Adipocyte (in vitro differentiated cells): ENCODE data around the gene NCF4.

ENCODE experiments used
- DNase-seq: peaks from one replicate; pipeline ENCODE4 v3.0.0-alpha.2; 2015; ENCODE audit warnings: low read depth
- H3K27me3 ChIP-seq: replicated peaks from 2 replicates; pipeline ENCODE4 v1.7.0; 2013; ENCODE audit warnings: mild to moderate bottlenecking, low read length, moderate library complexity; ENCODE audit not compliant: control insufficient read depth, insufficient read depth
- H3K36me3 ChIP-seq: 2 replicates; pipeline ENCODE4 v1.7.0; 2013; ENCODE audit warnings: low read length, mild to moderate bottlenecking, moderate library complexity; ENCODE audit not compliant: control insufficient read depth, insufficient read depth, severe bottlenecking
- H3K4me1 ChIP-seq: 2 replicates; pipeline ENCODE4 v1.7.0; 2013; ENCODE audit warnings: mild to moderate bottlenecking, low read length, moderate library complexity; ENCODE audit not compliant: control insufficient read depth, insufficient read depth
- H3K4me3 ChIP-seq: 2 replicates; pipeline ENCODE4 v1.7.0; 2013; ENCODE audit warnings: mild to moderate bottlenecking, low read length, moderate library complexity
- H3K9ac ChIP-seq: 2 replicates; pipeline ENCODE4 v1.7.0; 2013; ENCODE audit warnings: mild to moderate bottlenecking, low read length, moderate library complexity
- H3K9me3 ChIP-seq: 2 replicates; pipeline ENCODE4 v1.7.0; 2013; ENCODE audit warnings: mild to moderate bottlenecking, low read length, moderate library complexity; ENCODE audit not compliant: control insufficient read depth

NCF4 gene

DNA sequence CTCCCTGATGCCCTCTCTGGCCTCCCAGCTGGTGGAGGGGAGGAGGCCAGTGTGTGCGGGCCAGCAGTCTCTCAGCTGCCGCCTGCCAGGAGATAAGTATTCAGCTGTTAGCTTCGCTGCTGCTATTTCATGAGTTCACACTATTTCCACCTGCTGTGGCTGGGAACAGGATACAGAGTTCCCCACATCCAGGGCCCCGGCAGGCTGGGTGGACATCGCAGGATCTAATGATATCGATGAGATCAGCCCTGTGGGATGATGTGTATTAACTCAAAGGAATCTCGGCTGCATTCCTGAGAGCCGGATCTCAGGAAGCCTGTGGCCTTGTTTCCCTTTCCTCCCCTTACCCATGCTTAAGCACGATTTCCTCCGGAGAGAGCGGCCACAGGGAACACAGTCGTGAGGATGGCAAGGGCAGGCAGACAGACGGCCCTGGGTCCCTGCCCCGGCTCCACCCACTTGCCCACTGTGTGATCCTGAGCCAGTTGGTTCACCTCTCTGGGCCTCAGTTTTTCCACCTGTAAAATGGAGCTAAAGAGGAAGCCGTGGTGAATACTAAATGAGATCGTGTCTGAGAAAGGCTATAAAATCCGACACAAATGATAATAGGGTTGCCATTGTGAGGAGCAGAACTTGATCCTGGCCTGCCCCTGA, 37.5 kb upstream of the NCF4 start:
- Histone ChIP-seq H3K9ac (no peak overlapping the region), H3K4me3 (no peak overlapping the region), H3K4me1 (no peaks in the 10 kb centered on the region), H3K27me3 (peaks cover 85% of the 10 kb centered on the region), H3K36me3 (no peaks in the 10 kb centered on the region), H3K9me3 (no peaks in the 10 kb centered on the region)
- no peak for DNase-seq

DNA sequence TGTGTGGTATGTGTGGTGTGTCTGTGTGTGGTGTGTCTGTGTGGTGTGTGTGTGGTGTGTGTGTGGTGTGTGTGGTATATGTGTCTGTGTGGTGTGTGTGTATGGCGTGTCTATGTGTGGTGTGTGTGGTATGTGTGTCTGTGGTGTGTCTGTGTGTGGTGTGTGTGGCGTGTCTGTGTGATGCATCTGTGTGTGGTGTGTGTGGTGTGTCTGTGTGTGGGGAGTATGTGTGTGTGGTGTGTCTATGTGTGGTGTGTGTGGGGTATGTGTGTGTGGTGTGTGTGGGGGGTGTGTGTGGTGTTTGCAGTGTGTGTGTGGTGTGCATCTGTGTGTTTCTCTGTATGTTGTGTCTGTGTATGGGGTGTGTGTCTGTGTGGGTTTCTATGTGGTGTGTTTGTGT, 36.2 kb upstream of the NCF4 start:
- peaks cover 77% of the 10 kb centered on the region for H3K27me3 ChIP-seq
- no peak overlapping the region for H3K4me3 ChIP-seq
- no peaks in the 10 kb centered on the region for H3K36me3 ChIP-seq
- no peaks in the 10 kb centered on the region for H3K9me3 ChIP-seq
- DNase-seq, result no peak
- no peak overlapping the region for H3K9ac ChIP-seq
- no peaks in the 10 kb centered on the region for H3K4me1 ChIP-seq

DNA sequence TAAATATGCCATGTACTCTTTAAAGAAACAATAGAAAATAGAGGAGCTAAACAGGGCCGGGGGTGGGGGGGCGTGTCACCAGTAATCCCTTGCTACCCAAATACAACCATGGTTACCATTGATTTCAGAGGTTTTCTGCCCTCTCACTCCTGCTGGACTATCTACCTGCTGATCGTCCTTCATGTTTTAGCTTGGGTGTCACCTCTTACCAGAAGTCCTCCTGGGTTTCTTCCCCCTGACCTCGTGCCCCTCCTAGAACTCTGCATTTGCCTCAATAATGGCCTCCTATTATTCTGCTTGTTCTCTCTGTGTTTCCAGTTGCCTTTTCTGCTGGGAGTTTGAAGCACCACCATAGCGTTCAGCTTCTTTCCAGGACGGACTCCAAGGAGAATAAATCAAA, 34.5 kb upstream of the NCF4 start:
- no peak for DNase-seq
- Histone ChIP-seq H3K36me3 (no peaks in the 10 kb centered on the region), H3K9me3 (no peaks in the 10 kb centered on the region), H3K9ac (no peak overlapping the region), H3K4me3 (no peak overlapping the region), H3K27me3 (peaks cover 77% of the 10 kb centered on the region), H3K4me1 (no peaks in the 10 kb centered on the region)

DNA sequence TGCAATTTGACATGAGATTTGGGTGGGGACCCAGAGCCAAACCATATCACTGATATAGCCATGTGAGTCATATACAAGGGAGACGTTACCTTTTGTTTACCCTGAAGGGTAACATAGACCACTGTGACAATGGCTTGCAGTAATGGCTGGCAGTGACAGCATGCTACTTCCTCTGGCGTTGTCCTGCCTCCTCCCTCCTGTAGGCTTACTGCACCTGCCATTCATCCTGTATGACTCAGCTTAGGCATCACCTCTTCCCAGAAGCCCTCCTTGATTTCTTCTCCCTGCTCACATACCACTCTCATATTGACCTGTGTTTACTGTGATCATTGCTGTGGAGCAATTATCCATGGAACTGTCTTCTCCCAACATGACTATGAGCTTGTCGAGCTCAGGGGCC, 32.0 kb upstream of the NCF4 start:
- H3K36me3 ChIP-seq, result no peaks in the 10 kb centered on the region
- no peak overlapping the region for H3K9ac ChIP-seq
- DNase-seq, result no peak
- no peaks in the 10 kb centered on the region for H3K4me1 ChIP-seq
- H3K27me3 ChIP-seq, result peaks cover 75% of the 10 kb centered on the region
- H3K4me3 ChIP-seq, result no peak overlapping the region
- H3K9me3 ChIP-seq, result no peaks in the 10 kb centered on the region

DNA sequence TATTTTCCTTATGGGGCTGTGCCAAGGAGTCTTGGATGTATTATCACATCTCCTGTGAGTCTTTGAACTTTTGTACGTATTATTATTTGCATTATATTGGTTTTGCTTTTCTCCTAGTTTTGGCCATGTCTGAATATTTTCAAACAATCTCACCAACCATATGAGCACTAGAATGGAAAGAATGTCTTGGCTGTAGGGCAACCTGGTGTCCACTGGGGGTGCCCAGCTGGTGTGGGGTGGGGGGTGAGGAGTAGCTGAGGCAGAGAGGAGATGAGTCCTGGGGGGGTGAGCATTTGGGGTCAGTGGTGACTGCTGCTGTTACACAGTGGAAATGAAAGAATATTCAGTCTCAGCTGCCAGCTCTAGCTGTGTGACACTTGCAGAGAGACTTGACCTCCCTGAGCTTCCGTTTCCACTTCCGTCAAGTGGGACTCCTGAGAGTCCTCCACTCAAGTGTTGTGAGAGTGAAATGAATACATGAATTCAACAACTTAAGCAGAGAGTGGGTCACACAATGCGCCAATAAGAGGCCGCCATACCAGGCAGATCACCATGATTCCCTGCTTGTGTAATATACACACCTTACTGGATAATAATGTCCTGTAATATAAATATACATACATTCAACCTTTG, 31.3 kb upstream of the NCF4 start:
- H3K27me3 ChIP-seq, result peaks cover 69% of the 10 kb centered on the region
- no peak overlapping the region for H3K4me3 ChIP-seq
- no peak for DNase-seq
- no peaks in the 10 kb centered on the region for H3K36me3 ChIP-seq
- no peaks in the 10 kb centered on the region for H3K9me3 ChIP-seq
- H3K9ac ChIP-seq, result no peak overlapping the region
- H3K4me1 ChIP-seq, result no peaks in the 10 kb centered on the region

DNA sequence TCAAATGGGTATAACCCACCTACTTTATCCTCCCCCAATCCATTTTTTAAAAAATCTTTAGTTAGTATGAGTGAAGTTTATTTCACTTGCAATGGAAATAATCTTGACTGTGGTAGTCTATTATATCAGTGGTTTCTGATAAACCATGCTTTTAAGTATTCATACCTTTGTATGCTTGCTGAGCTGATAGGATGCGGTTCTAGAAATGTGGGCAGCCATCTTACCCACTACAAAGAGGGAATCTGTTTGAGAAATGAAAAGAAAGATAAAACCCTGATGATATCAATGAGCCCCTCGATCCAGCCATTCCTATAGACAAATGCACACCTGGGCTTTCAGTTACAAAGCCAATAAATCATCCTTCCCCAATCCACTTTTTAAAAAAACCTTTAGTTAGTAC, 30.2 kb upstream of the NCF4 start:
- DNase-seq, result no peak
- Histone ChIP-seq H3K4me1 (no peaks in the 10 kb centered on the region), H3K9ac (no peak overlapping the region), H3K27me3 (peaks cover 69% of the 10 kb centered on the region), H3K9me3 (no peaks in the 10 kb centered on the region), H3K4me3 (no peak overlapping the region), H3K36me3 (no peaks in the 10 kb centered on the region)

DNA sequence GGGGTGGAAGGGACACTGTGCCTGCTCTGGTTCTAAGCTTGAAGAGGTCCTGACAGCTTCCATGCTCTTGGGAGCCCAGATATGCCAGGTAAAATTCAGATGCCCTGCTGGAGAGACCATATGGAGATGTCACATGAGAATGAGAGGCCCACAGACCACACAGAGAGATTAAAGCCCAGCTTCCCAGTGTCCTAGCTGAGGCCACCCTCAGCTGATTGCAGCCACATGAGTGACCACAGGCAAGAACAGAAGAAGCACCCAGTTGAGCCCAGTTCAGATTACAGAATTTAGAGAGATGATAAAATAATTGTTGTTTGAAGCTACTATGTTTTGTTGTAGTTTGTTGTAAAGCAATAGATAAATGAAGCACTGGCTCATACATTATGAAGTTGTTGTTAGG, 29.6 kb upstream of the NCF4 start:
- Histone ChIP-seq H3K9me3 (no peaks in the 10 kb centered on the region), H3K4me1 (no peaks in the 10 kb centered on the region), H3K27me3 (peaks cover 64% of the 10 kb centered on the region), H3K4me3 (no peak overlapping the region), H3K9ac (no peak overlapping the region), H3K36me3 (no peaks in the 10 kb centered on the region)
- no peak for DNase-seq

DNA sequence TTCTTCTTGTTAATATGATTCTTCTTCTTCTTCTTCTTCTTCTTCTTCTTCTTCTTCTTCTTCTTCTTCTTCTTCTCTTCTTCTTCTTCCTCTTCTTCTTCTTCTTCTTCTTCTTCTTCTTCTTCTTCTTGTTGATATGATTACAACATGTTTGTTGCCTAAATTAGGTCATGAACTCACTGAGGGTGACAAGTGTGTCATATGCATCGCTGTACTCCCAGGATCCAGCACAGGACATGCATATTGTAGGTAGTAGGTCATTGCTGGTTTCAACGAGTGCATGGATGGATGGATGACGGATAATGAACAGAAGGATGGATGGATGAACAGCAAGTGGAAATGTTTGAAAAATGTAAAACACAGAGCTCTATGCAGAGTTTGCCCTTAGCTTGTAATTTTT, 29.1 kb upstream of the NCF4 start:
- H3K27me3 ChIP-seq, result peaks cover 59% of the 10 kb centered on the region
- no peak overlapping the region for H3K9ac ChIP-seq
- H3K4me1 ChIP-seq, result no peaks in the 10 kb centered on the region
- no peak for DNase-seq
- no peaks in the 10 kb centered on the region for H3K36me3 ChIP-seq
- no peaks in the 10 kb centered on the region for H3K9me3 ChIP-seq
- H3K4me3 ChIP-seq, result no peak overlapping the region

DNA sequence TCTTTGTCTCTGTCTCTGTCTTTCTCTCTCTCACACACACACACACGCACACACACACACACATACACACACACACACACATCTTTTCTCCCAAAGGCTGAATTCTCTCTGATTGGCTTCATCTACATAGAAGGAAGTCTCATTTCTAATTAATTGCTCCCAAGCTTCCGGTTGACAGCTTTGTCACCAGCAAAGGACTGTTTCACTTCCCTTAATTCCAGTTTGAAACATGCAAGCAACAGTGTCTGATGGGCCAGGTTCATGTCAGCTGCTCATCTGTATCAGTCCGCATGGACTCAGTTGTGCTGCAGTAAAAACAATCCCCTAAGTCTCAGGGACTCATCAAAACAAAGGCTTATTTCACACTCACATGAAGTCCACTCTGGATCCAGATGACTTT, 27.7 kb upstream of the NCF4 start:
- Histone ChIP-seq H3K4me1 (no peaks in the 10 kb centered on the region), H3K9ac (no peak overlapping the region), H3K9me3 (no peaks in the 10 kb centered on the region), H3K27me3 (peaks cover 47% of the 10 kb centered on the region), H3K36me3 (no peaks in the 10 kb centered on the region), H3K4me3 (no peak overlapping the region)
- no peak for DNase-seq

DNA sequence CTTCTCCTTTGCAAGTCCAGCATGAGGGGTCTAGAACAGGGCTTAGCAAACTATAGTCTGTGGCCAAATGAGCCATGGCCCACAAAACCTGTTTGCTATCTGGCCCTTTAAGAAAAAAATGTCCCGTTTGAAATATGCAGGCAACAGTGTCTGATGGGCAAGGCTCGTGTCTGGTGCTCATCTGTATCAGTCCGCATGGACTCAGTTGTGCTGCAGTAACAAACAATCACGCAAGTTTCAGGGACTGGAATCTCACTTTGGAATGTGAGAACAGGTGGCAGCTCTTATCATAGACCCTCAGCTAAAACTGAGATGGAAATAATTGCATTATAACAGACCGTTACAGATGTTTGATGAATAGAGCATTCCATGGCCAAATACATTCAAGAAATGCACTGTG, 24.9 kb upstream of the NCF4 start:
- Histone ChIP-seq H3K36me3 (no peaks in the 10 kb centered on the region), H3K4me1 (no peaks in the 10 kb centered on the region), H3K9ac (no peak overlapping the region), H3K4me3 (no peak overlapping the region), H3K27me3 (peaks cover 32% of the 10 kb centered on the region), H3K9me3 (no peaks in the 10 kb centered on the region)
- DNase-seq, result no peak

DNA sequence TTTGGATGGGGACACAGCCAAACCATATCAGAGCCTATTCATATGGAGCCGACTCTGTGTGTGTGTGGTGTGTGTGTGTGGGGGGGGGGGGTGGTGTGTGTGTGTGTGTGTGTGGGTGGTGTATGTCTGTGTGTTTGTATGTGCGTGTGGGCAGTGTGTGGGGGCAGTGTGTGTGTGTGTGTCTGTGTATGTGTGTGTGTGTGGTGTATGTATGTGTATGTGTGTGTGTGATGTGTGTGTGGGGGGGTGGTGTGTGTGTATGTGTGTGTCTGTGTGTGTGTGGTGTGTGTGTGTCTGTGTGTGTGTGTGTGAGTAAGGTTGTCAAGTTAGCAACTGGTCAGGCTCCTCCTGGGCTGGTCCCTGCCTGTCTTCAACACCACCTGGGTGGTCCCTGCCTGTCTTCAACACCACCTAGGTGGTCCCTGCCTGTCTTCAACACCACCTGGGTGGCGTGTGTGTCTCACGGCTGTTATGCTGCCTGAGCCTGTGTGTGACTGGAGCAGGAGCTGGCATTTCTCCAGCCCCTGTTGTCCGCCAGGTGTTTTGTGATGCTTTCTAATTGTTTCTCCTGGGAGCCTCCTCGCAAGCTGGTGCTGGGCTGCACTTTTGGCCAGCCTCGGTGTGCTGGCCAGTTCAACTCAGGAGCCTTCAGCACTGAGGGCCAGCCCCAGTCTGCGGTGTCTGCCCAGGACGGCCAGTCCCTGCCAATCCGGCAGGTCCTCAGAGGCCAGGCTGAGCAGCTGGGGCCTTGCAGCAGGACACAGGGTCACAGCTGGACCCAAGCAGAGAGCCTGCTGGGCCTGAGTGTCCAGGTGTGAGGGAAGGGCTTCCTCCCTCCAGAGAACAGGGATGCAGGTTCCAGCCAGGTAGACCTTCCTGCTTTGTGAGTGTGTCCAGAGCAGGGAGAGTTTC, 22.4 kb upstream of the NCF4 start:
- H3K36me3 ChIP-seq, result no peaks in the 10 kb centered on the region
- no peak for DNase-seq
- H3K4me1 ChIP-seq, result no peaks in the 10 kb centered on the region
- no peak overlapping the region for H3K4me3 ChIP-seq
- no peaks in the 10 kb centered on the region for H3K9me3 ChIP-seq
- H3K9ac ChIP-seq, result no peak overlapping the region
- peaks cover 26% of the 10 kb centered on the region for H3K27me3 ChIP-seq
